Liver (tissue), 9 donors: ENCODE results near the gene HSD17B11. TPM values are rescaled to one million over a fixed set of nuclear protein-coding genes. Genes with fewer than 3 reads are reported as not detected.

Experiments
- DNase-seq: peaks from one replicate; pipeline ENCODE4 v3.0.0-alpha.2; 2017; ENCODE audit warnings: low spot score
- H3K27ac ChIP-seq, 2 donors: one replicate each; pipeline ENCODE4 v1.7.0; 2013; ENCODE audit warnings: inconsistent platforms in 2 of 2, low read length in 2 of 2, control low read depth in 1 of 2, low read depth in 1 of 2, mild to moderate bottlenecking in 1 of 2
- H3K27me3 ChIP-seq, 4 donors: one replicate each; pipeline versions ENCODE4 v1.6.1 to v1.7.0; 2013; ENCODE audit warnings: low read length in 3 of 4, inconsistent platforms in 1 of 4, mild to moderate bottlenecking in 1 of 4, moderate library complexity in 1 of 4; ENCODE audit not compliant: control insufficient read depth in 4 of 4, insufficient read depth in 4 of 4
- H3K36me3 ChIP-seq, 4 donors: one replicate each; pipeline versions ENCODE4 v1.6.1 to v1.7.0; 2013; ENCODE audit warnings: low read length in 3 of 4, mild to moderate bottlenecking in 3 of 4, low read depth in 1 of 4, moderate library complexity in 1 of 4; ENCODE audit not compliant: control insufficient read depth in 4 of 4, insufficient read depth in 3 of 4
- H3K4me1 ChIP-seq, 4 donors: one replicate each; pipeline versions ENCODE4 v1.6.1 to v1.7.0; 2013; ENCODE audit warnings: low read length in 3 of 4, mild to moderate bottlenecking in 3 of 4, moderate library complexity in 1 of 4; ENCODE audit not compliant: control insufficient read depth in 4 of 4, insufficient read depth in 4 of 4
- H3K4me3 ChIP-seq, 3 donors: one replicate each; pipeline versions ENCODE4 v1.6.1 to v1.7.0; 2013; ENCODE audit warnings: low read length in 3 of 3, control low read depth in 1 of 3, low read depth in 1 of 3, mild to moderate bottlenecking in 1 of 3
- H3K9ac ChIP-seq, 2 donors: one replicate each; pipeline ENCODE4 v1.7.0; 2013; ENCODE audit warnings: low read length in 2 of 2, mild to moderate bottlenecking in 2 of 2, moderate library complexity in 2 of 2, control low read depth in 1 of 2, low read depth in 1 of 2
- H3K9me3 ChIP-seq, 4 donors: one replicate each; pipeline versions ENCODE4 v1.6.1 to v1.7.0; 2013; ENCODE audit warnings: low read length in 3 of 4; ENCODE audit not compliant: control insufficient read depth in 4 of 4
- ATF3 ChIP-seq: IDR thresholded peaks from 2 replicates; pipeline ENCODE4 v1.6.1; 2016; ENCODE audit warnings: antibody characterized with exemption
- CTCF ChIP-seq: fragments of 150-350 bp; IDR thresholded peaks from 2 replicates; pipeline ENCODE4 v1.5.1; 2017; ENCODE audit warnings: improper control_type of control experiment, low read depth, low read length; ENCODE audit not compliant: missing input control
- EGR1 ChIP-seq, 2 donors: IDR thresholded peaks; 2 replicates each; pipeline ENCODE4 v1.6.1; 2016 to 2018; ENCODE audit warnings: antibody characterized with exemption in 2 of 2, low read depth in 2 of 2
- FOXA1 ChIP-seq: IDR thresholded peaks from 2 replicates; pipeline ENCODE4 v1.6.1; 2016; ENCODE audit warnings: antibody characterized with exemption
- FOXA2 ChIP-seq: IDR thresholded peaks from 2 replicates; pipeline ENCODE4 v1.6.1; 2016; ENCODE audit warnings: antibody characterized with exemption
- GABPA ChIP-seq, 2 donors: IDR thresholded peaks in 1 of 2; conservative IDR thresholded peaks in 1 of 2; 2 replicates each; pipeline ENCODE4 v1.6.1; 2016; ENCODE audit warnings: antibody characterized with exemption in 2 of 2, mild to moderate bottlenecking in 1 of 2, moderate library complexity in 1 of 2
- HNF4A ChIP-seq, 2 donors: conservative IDR thresholded peaks; 2 replicates each; pipeline ENCODE4 v1.6.1; 2016; ENCODE audit warnings: antibody characterized with exemption in 2 of 2, mild to moderate bottlenecking in 2 of 2
- HNF4G ChIP-seq: IDR thresholded peaks from 2 replicates; pipeline ENCODE4 v1.6.1; 2016; ENCODE audit warnings: antibody characterized with exemption
- JUND ChIP-seq, 2 donors: IDR thresholded peaks; 2 replicates each; pipeline ENCODE4 v1.6.1; 2016; ENCODE audit warnings: antibody characterized with exemption in 2 of 2
- MAX ChIP-seq: IDR thresholded peaks from 2 replicates; pipeline ENCODE4 v1.6.1; 2016; ENCODE audit warnings: antibody characterized with exemption
- NR2F2 ChIP-seq: IDR thresholded peaks from 2 replicates; pipeline ENCODE4 v1.6.1; 2016; ENCODE audit warnings: antibody characterized with exemption
- RAD21 ChIP-seq, 2 donors: IDR thresholded peaks; 2 replicates each; pipeline ENCODE4 v1.6.1; 2016; ENCODE audit warnings: antibody characterized with exemption in 2 of 2, mild to moderate bottlenecking in 2 of 2
- REST ChIP-seq: IDR thresholded peaks from 2 replicates; pipeline ENCODE4 v1.6.1; 2016; ENCODE audit warnings: antibody characterized with exemption, mild to moderate bottlenecking
- RXRA ChIP-seq, 2 donors: IDR thresholded peaks; 2 replicates each; pipeline ENCODE4 v1.6.1; 2017 to 2018; ENCODE audit warnings: antibody characterized with exemption in 2 of 2, mild to moderate bottlenecking in 1 of 2
- SP1 ChIP-seq: IDR thresholded peaks from 2 replicates; pipeline ENCODE4 v1.6.1; 2018; ENCODE audit warnings: antibody characterized with exemption, mild to moderate bottlenecking
- TAF1 ChIP-seq: conservative IDR thresholded peaks from 2 replicates; pipeline ENCODE4 v1.6.1; 2016; ENCODE audit warnings: antibody characterized with exemption, mild to moderate bottlenecking
- YY1 ChIP-seq: IDR thresholded peaks from 2 replicates; pipeline ENCODE4 v1.6.1; 2016; ENCODE audit warnings: antibody characterized with exemption, mild to moderate bottlenecking
- ZBTB33 ChIP-seq: IDR thresholded peaks from 2 replicates; pipeline ENCODE4 v1.6.1; 2016; ENCODE audit warnings: antibody characterized with exemption
- WGBS: extraction: QIAGEN DNeasy Blood & Tissue Kit; methylation state at CpG from one replicate; pipeline ENCODE4 v1.1.7; 2013; 5-methylcytosine and 5-hydroxymethylcytosine counted together
- polyA plus RNA-seq, 2 donors: library from polyadenylated mRNA; stranded (reverse) in 1 of 2; unstranded in 1 of 2; fragments of 200-250 nt in 1 of 2; fragments of >200 nt in 1 of 2; fragmentation: Nextera tagmentation in 1 of 2; extraction: Ambion mirVana in 1 of 2; gene quantifications; one replicate each; pipeline versions ENCODE4 v1.2.1 to v1.2.3, GENCODE V29; 2013 to 2015
- total RNA-seq, 2 donors: library from RNA; depleted of rRNA; stranded (reverse); fragments of >200 nt; gene quantifications; one replicate each; pipeline ENCODE4 v1.2.3, GENCODE V29; 2014
- donor health status: healthy.
- donor health status: healthy.
- donor health status: healthy.
- donor health status: healthy.
- donor health status: healthy.

HSD17B11 gene
- total and polyA plus RNA-seq, 4 donors = 94.8 to 133 (median 115) TPM

- Histone ChIP-seq H3K4me3 (no peak overlapping the region), H3K4me1 (no peaks in the 10 kb centered on the region), H3K36me3 (peaks cover 0 to 62% (median 37%) of the 10 kb centered on the region in 4 donors), H3K9me3 (no peaks in the 10 kb centered on the region), H3K9ac (no peak overlapping the region), H3K27ac (no peak overlapping the region), H3K27me3 (no peaks in the 10 kb centered on the region)
- WGBS = 96% methylated on average over 2 of the region's 2 CpGs
- DNase-seq = no peak
- no peak for TF ChIP-seq ATF3
- no peak for TF ChIP-seq ZBTB33
- no peak for TF ChIP-seq GABPA (IDR thresholded peaks at IDR 0.05 in 1 of 2, conservative IDR thresholded peaks at IDR 0.05 in 1 of 2)
- TF ChIP-seq REST = no peak
- TF ChIP-seq TAF1 = no peak
- no peak for TF ChIP-seq YY1
- TF ChIP-seq MAX = no peak
- no peak for TF ChIP-seq CTCF
- TF ChIP-seq JUND (IDR thresholded peaks at IDR 0.05) = no peak
- no peak for TF ChIP-seq EGR1 (IDR thresholded peaks at IDR 0.05; ENCODE audit: low read depth in 2 of 2)
- TF ChIP-seq HNF4A (conservative IDR thresholded peaks at IDR 0.05) = no peak
- no peak for TF ChIP-seq RXRA (IDR thresholded peaks at IDR 0.05)
- no peak for TF ChIP-seq NR2F2
- TF ChIP-seq SP1 = no peak
- TF ChIP-seq HNF4G = no peak
- no peak for TF ChIP-seq FOXA2
Measured at GRCh38 chr4:87309625-87310024, 81.4 kb downstream of the HSD17B11 start.

GRCh38 chr4:87306056-87306455 is 84.9 kb downstream of the HSD17B11 start:
- 99% methylated on average over 1 of the region's 1 CpG for WGBS
- no peaks in the 10 kb centered on the region for H3K4me1 ChIP-seq
- TF ChIP-seq ATF3 (no peak), RAD21 (IDR thresholded peaks at IDR 0.05) (no peak), SP1 (no peak), FOXA1 (no peak), ZBTB33 (no peak), GABPA (IDR thresholded peaks at IDR 0.05 in 1 of 2, conservative IDR thresholded peaks at IDR 0.05 in 1 of 2) (no peak)
- H3K9ac ChIP-seq = no peak overlapping the region
- H3K4me3 ChIP-seq = no peak overlapping the region
- H3K9me3 ChIP-seq = no peaks in the 10 kb centered on the region
- H3K36me3 ChIP-seq = peaks cover 0 to 48% (median 28%) of the 10 kb centered on the region in 4 donors
- no peak overlapping the region for H3K27ac ChIP-seq
- DNase-seq = no peak
- H3K27me3 ChIP-seq = no peaks in the 10 kb centered on the region
